HG03565 (cell line): Measurements from ENCODE around the gene SASH1.
"Not testable (repeated sequence)": the region's sequence is repeated elsewhere in the genome, so short reads cannot be mapped to it uniquely, and the experiment has no call there.

Experiments
- ATAC-seq: cut with Tn5 transposase; IDR thresholded peaks from one replicate; pipeline ENCODE4 v1.9.1; 2021; ENCODE audit warnings: mild to moderate bottlenecking, moderate library complexity; ENCODE audit not compliant: unreplicated experiment

SASH1 gene

DNA sequence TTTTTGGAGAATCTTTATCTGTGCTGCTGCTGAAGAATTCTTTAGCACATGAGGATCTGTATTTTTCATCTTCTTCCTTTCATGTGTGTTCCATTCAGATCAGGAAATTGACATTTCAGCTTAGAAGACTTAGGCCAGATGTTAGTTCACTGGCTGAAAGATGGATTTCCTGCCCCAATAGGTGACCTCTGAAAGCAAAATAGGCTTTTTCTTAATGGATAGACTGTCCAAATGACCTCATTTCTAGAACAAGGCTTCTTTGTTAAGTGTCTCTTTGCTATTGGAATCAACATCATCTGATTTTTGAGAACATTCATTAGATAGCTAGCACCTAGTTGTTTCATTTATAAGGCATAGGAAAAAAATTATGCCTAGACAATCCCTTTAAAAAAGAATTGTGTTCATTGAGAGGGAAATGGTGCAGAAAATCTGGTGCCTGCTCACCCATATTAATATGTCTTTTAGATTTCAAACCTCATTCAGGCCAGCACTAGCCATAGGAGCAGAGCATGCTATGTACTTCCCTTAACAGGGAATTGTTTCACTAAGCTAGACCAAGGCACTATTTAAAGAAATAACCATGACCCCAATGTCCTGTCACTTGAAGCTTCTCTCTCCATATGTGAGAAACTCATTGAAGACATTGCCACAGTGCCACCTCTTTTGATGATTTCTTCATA lies 13.6 kb upstream of the SASH1 start:
- ATAC-seq, result no peak

DNA sequence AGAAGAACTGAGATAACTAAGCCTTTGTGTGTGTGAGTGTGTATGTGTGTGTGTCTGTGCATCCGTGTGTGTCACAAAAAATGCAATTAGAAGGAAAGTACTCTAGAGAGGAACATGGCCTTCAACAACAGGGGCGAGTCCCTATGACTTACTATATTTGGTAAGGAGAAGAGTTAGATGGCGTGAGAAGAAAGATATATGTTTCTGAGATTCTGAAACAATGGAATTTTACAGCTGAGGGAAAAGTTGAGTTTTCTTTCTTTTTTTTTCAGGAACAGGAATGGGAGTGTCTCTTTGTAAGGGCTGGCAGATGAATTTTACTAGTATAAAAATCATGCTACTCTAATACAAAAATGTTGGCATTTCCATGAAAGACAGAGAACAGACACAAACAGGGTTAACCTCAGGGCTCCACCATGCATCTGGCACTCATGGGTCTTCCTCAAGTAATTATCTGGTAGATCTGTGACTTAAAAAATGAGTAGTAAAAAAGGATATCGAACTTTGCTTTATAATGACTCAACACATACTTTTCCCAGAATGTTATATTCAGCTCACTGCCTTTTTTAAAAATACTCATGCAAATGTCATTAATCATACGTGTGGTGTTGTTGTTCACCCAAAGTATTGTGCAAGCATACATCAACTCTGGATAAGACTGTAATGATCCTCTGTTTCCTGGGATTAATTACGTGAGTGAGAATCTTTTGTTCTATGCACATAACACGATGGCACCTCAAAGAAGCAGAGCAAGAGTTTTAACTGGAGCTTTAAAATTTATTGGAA lies 12.8 kb upstream of the SASH1 start:
- no peak for ATAC-seq

DNA sequence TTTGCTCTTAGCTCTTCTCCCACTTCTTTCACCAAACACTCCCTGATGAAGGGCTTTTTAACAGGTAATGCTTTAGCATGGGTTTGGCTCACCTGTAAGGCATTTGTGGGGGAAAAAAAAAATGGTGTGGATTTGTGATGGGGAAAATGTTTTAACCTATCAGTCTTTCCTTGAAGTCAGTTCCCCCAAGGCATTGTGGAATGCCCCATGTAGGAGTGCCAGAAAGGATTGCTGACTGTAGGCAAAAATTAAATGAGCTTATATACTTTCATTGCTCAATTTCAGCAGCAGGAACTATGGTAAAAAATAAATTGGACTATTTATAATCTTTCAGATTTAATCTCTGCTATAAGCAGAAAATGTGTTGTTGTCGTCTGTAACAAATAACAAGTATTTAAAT lies 10.6 kb upstream of the SASH1 start:
- ATAC-seq, result no peak

DNA sequence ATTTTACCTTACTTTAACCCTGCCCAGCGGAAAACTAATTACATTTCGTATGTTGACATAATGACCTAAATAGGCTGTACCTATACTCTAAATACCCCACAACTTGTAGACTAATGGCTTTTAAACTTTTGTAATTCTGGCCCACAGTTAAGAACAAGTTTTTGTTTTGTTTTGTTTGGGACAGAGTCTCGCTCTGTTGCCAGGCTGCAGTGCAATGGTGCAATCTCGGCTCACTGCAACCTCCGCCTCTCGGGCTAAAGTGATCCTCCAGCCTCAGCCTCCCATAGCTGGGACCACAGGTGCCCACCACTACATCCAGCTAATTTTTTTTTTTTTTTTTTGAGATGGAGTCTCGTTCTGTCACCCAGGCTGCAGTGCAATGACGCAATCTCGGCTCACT lies 5.7 kb upstream of the SASH1 start:
- no peak for ATAC-seq

DNA sequence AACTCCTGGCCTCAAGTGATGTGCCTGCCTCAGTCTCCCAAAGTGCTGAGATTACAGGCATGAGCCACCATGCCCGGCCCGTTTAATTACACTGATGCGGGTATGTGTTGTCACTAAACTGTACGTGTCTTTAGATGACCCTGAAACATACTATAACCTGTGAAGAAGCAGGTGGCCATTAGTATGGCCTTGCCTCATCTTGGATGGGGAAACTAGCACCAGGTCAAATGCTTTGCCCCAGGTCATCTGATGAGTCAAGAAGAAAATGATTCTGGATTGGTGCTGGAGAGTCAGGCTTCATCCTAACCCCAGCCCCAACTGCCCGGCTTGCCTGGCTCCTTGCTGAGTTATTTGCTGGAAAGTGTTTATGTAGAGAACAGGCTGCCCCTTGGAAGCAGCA lies 2.9 kb upstream of the SASH1 start:
- no peak for ATAC-seq

DNA sequence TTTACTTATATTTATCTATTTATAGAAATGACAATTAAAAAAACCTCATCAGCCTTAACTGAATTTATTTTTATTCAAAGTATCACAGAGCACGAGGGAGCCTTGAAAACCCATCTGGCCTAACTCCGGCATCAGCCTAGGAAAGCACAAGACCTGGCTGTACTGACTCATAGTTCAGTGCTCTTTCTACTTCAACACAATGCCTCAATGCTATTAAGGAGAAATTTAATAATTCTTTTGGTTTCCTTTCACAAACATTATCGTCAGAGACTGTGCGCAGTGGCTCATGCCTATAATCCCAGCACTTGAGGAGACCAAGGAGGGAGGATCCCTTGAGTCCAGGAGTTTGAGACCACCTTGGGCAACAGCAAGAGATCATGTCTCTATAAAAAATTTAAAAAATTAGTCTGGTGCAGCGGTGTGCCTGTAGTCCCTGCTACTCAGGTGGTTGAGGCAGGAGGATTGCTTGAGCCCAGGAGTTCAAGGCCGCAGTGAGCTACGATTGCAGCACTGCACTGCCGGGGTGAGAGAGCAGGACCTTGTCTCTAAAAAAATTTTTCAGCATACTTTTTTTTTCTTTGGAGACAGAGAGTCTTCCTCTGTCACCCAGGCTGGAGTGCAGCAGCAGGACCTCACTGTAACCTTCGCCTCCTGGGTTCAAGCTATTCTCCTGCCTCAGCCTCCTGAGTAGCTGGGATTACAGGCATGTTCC lies 1.9 kb upstream of the SASH1 start:
- no peak for ATAC-seq

DNA sequence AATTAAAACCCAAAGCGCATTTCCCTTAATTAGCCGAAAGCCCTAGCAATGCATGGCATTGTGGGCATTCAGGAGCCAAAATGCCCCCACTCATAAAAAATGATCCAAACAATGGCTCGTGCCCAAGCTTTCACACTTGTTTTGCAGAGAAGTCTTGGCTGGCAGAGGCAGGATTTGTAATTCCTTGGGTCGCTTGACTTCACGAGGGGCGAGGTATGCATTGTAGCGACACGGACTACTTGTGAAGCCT lies 613 bp upstream of the SASH1 start:
- ATAC-seq, result no peak

DNA sequence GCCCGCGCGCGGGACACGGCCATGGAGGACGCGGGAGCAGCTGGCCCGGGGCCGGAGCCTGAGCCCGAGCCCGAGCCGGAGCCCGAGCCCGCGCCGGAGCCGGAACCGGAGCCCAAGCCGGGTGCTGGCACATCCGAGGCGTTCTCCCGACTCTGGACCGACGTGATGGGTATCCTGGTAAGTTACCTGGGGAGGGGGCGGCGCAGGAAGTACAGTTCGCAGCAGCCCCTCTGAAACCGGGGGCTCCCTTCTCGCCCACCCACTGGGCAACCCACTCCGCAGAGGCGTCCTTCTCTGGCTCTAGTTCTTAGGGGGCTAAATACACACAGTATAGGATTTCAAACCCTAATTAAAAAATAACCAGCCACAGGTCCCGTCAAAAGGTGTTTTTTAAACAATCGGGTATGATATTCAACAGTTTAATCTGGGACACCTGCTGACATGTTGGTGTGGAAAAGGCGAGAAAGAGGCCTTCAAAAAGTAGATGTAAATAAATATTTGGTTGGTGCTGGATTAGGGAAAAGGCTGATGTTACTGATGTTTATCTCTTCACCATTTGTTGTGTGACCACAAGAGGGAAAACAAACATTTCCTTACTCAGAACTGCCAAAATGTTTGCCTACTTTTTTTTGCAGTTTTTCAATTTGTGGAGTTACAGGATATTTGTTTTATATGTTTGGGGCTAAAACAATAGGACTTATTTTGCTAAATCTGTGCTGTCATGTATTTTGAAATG lies 577 bp downstream of the SASH1 start:
- ATAC-seq, result no peak

DNA sequence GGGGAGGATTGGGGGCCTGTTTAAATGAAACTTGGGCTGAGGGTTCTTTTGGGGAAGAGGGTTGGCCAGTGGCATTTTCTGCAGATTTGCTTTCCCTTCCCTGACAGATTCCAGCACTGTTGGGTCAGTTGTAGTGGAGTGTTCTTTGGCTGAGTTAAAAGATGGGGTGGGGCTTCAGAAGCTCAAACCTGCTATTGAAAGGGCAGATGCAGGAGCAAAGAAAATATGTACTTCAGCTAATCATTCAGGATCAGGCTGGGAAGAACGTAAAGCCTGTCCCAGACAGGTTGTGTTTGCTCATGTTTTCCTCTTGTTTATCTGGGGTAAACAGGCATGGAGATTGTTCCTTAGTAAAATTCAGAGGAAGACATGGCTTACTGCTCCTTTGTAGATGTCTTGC lies 2.5 kb downstream of the SASH1 start:
- no peak for ATAC-seq

DNA sequence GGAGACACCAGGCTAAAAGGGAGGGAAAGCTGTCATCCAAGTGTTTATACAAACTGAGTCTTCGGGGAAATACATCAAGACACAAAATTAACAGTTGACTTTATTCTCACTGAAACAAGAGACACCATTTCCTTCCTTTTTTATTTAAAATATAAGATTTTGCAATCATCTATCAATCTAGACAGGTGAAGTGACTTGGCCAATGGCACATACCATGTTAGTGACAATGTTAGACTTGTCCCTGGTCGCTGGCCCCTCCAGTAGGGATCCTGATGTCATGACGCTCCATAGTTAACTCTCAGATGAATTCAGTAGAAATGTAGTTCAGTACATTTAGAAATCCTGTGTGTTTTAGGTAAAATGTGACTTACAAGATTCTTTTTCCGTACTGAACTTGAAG lies 2.9 kb downstream of the SASH1 start:
- ATAC-seq, result no peak

DNA sequence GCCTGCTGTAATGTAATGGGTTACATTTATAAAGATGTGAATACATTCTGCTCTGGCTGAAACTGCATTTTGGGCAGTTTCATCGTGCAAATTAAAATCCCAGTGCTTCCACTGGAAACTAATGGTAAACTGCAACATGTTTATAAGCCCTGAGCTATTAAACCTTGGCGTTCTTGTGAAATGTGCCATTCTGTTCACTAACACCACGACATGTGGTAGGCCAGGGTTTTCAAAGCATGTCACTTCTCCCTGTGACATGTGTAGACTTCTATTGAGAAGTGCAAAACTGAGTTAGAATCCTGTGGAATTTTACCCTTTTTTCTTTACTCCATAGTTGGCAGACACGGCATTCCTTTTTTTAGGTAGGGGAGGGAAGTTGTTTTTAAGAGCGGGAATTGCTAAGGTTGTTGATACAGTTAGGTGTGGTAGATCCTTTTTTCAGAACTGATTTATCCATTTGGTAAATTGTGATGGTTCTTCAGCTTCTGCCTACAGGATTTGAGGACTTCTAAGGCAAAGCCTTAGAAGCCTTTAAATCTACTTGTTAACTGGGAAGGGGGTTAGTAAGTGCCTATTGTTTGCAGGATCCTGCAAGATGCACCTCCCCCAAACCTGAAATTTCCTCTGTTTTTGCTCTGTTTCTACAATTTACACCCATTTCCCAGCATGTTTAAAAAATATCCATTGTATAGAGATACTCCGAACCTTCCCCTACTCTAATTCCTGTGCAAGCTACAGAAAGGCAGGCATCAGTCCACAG lies 4.2 kb downstream of the SASH1 start:
- no peak for ATAC-seq

DNA sequence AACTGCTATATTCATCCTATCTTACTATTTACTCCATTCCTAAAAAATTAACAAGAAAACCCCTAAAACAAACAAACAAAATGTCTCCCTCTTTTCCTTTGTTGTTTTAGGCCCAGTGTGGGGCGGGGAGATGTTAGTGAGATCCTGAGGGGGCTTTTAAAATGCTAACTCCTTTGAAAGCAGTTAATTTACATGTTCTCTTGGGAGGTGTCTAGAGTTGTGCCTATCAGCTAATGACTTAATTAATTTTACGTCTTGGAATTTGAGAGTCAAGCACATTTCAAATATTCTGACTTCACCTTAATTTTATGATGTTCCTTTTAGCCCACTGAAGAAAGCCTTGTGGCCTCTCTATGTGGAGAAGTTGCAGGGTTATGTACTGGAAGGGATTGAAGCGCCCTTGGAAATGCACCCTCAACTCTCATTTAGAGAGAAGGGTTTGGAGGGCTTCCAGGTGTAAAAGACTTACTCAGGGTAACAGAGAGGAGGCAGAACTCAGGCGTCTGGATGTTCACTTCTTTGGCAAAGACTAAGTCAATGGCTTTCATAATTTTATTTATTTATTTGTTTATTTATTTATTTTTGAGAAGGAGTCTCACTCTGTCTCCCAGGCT lies 4.9 kb downstream of the SASH1 start:
- ATAC-seq, result no peak

DNA sequence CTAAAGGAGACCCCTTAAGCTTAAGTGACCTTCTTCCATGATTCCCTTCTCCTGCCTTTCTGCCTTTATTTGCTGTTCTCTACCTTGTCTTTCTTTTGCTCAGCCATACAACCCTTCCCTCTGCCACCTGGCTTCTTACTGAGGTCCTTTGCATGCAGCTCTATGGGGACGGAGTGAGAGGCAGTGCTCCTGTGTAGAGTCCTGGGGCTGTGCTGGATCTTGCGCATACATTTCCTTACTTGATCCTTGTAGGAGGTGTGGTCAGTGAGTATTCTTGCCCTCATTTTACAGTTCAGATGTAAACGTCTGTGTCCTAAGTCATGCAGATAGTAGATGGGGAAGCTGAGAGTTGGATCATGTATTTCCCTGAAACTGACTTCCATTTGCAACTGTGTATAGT lies 5.7 kb downstream of the SASH1 start:
- no peak for ATAC-seq

DNA sequence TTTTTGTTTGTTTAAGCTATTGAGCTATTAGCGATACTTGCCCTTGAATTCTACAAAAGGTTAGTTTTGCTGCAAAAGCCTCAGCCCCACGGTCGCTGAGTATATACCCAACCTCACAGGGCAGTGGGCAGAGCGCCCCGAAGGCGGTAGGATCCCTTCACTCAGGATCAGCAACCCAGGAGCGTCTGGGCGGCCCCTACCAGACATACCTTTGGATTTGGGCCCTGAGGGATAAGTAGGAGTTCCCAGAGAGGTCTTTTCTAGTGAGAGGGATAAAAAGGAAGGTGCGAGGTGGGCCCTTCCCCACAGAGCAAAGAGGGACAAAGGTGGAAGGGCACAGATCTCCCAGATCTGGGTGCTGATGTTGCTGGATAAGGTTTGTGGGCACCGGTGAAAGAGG lies 6.1 kb downstream of the SASH1 start:
- no peak for ATAC-seq

DNA sequence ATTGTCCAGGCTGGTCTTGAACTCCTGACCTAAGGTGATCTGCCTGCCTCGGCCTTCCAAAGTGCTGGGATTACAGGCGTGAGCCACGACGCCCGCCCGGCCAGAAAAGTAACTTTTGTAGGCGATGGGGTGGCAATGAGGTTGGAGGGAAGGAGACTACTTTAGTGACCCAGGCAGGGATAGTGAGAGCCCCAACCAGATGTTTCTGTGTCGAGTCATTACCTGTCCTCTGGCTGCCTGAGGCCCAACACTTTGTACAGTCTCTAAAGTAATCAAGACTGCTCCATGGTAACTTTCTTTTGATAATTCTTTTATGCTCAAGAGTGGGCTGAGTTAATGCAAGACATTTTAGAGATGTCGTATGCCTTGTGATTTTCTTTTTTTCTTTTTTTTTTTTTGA lies 6.8 kb downstream of the SASH1 start:
- ATAC-seq, result no peak

DNA sequence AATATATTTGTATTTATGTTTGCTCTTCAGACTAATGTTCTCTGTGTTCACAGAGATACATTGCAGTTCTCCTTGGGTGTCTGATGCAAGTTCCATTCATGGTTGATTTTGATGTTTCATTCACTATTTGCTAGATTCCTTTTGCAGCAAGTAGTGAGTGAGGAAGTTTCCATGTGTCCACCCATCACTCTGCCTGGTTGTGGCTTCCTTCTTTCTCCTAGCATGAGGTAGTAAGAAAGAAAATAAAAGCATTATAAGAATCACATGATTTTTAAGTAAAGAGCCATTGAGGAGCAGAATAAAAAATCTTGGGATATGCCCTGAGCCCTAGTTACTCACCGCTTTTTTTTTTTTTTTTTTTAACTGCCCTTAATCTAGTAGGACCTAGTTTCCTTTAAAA lies 8.7 kb downstream of the SASH1 start:
- ATAC-seq, result no peak

DNA sequence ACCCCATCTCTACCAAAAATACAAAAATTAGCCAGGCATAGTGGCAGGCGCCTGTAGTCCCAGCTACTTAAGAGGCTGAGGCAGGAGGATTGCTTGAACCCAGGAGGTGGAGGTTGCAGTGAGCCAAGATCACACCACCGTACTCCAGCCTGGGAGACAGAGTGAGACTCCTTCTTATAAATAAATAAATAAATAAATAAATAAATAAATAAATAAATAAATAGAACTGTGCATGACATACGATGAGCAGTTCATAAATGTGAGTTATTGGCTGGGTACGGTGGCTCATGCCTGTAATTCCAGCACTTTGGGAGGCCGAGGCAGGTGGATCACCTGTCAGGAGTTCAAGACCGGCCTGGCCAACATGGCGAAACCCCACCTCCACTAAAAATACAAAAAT lies 9.8 kb downstream of the SASH1 start:
- not testable (repeated sequence) for ATAC-seq

DNA sequence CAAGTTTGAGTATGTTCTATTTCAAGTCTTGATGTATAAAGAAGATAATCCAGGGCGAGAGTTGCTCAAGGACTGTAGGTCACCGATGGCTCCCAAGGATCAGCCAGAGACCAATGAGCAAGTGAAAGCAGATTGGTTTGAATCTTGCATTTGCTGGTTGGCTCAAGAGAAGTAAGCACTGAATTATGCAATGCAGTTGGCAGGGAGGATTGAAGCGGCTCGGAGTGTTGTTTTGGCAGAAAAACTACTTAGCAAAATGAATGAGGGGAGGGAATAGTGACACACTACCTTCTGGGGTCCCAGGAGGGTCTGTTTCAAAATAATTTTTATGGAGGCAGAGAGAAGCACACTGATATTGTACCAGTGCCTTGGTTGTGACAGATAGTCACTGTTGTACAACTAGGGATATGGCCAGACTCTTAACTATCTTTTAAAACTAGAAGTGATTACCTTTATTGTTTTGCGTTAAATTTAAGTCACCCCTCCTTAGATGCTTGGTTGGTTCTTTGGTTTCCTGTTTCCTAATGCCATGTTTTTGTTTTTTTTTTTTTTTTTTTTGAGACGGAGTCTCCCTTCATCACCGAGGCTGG lies 15.7 kb downstream of the SASH1 start:
- no peak for ATAC-seq

DNA sequence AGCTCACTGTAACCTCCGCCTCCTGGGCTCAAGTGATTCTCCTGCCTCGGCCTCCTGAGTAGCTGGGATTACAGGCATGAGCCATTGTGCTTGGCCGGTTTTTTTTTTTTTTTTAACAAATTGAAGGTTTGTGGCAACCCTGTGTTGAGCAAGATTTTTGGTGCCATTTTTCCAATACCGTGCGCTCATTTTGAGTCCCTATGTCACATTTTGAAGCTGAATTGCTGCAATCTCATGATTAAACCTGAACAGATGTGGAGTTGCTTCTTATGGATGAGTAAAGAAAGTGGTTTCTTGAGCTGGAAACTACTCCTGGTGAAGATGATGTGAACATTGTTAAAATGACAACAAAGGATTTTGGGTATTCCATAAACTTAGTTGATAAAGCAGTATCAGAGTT lies 16.6 kb downstream of the SASH1 start:
- ATAC-seq, result no peak
